Peyer's patch (tissue), 4 donors: Measurements from ENCODE around the gene CDK9. TPM values are rescaled to one million over a fixed set of nuclear protein-coding genes. Genes with fewer than 3 reads are reported as not detected.
"Not testable (repeated sequence)": the region's sequence is repeated elsewhere in the genome, so short reads cannot be mapped to it uniquely, and the experiment has no call there.

Source experiments
- DNase-seq, 3 donors: peaks; one replicate each; pipeline ENCODE4 v3.0.0-alpha.2; 2017 to 2019
- H3K27ac ChIP-seq, 4 donors: fragments of 200-600 bp; sonication (generic); one replicate each; pipeline ENCODE4 v1.5.1; 2016 to 2019
- H3K27me3 ChIP-seq, 2 donors: fragments of 200-600 bp; sonication (generic); one replicate each; pipeline ENCODE4 v1.5.1; 2019
- H3K36me3 ChIP-seq, 3 donors: fragments of 200-600 bp; sonication (generic); one replicate each; pipeline ENCODE4 v1.5.1; 2016 to 2019
- H3K4me1 ChIP-seq, 4 donors: fragments of 200-600 bp; sonication (generic); one replicate each; pipeline ENCODE4 v1.5.1; 2016 to 2019
- H3K4me3 ChIP-seq, 4 donors: fragments of 200-600 bp; sonication (generic); 1 replicate in 3 of 4; 2 replicates in 1 of 4; pipeline ENCODE4 v1.5.1; 2016 to 2019; ENCODE audit warnings: mild to moderate bottlenecking in 1 of 4
- H3K9me3 ChIP-seq, 4 donors: fragments of 200-600 bp; sonication (generic); one replicate each; pipeline ENCODE4 v1.5.1; 2016 to 2019; ENCODE audit warnings: mild to moderate bottlenecking in 1 of 4
- CTCF ChIP-seq, 6 experiments: fragments of 450-650 bp in 4 of 6; fragments of 200-600 bp in 2 of 6; sonication (generic) in 1 of 6; IDR thresholded peaks; one replicate each; pipeline ENCODE4 v1.5.1; 2017 to 2019; ENCODE audit warnings: antibody characterized with exemption in 6 of 6, mild to moderate bottlenecking in 3 of 6, moderate library complexity in 1 of 6
- POLR2A ChIP-seq, 2 donors: fragments of 450-650 bp; IDR thresholded peaks; one replicate each; pipeline ENCODE4 v1.5.1; 2017; ENCODE audit warnings: antibody characterized with exemption in 2 of 2, mild to moderate bottlenecking in 2 of 2, moderate library complexity in 2 of 2
- total RNA-seq, 4 donors: library from RNA; depleted of rRNA; stranded (reverse); fragments of >200 nt; gene quantifications; one replicate each; pipeline ENCODE4 v1.1.0, GENCODE V29; 2016

Gene CDK9
- total RNA-seq, 4 donors from 2014 or later: 53.6 to 116 (median 83.9) TPM

GRCh38 chr9:127753622-127754021, 32.2 kb upstream of the CDK9 start:
- Histone ChIP-seq H3K9me3 (no peaks in the 10 kb centered on the region), H3K36me3 (peaks cover 0 to 16% (median 0%) of the 10 kb centered on the region in 3 donors), H3K27me3 (peaks cover 0 to 18% of the 10 kb centered on the region in 2 donors), H3K27ac (no peak overlapping the region), H3K4me3 (no peak overlapping the region), H3K4me1 (peaks cover 0 to 5% (median 0%) of the 10 kb centered on the region in 4 donors)
- no peak for DNase-seq
- TF ChIP-seq POLR2A (IDR thresholded peaks at IDR 0.05) (no peak), CTCF (IDR thresholded peaks at IDR 0.05) (no peak)

- TF ChIP-seq POLR2A (IDR thresholded peaks at IDR 0.05): no peak
- no peak for TF ChIP-seq CTCF (IDR thresholded peaks at IDR 0.05)
- Histone ChIP-seq H3K9me3 (no peaks in the 10 kb centered on the region), H3K4me3 (no peak overlapping the region), H3K4me1 (peaks cover 0 to 5% (median 0%) of the 10 kb centered on the region in 4 donors), H3K27ac (no peak overlapping the region), H3K36me3 (peaks cover 0 to 10% (median 0%) of the 10 kb centered on the region in 3 donors), H3K27me3 (peaks cover 0 to 18% of the 10 kb centered on the region in 2 donors)
- no peak for DNase-seq
These were observed 31.5 kb upstream of the CDK9 start for GRCh38 chr9:127754099-127755060.

DNA sequence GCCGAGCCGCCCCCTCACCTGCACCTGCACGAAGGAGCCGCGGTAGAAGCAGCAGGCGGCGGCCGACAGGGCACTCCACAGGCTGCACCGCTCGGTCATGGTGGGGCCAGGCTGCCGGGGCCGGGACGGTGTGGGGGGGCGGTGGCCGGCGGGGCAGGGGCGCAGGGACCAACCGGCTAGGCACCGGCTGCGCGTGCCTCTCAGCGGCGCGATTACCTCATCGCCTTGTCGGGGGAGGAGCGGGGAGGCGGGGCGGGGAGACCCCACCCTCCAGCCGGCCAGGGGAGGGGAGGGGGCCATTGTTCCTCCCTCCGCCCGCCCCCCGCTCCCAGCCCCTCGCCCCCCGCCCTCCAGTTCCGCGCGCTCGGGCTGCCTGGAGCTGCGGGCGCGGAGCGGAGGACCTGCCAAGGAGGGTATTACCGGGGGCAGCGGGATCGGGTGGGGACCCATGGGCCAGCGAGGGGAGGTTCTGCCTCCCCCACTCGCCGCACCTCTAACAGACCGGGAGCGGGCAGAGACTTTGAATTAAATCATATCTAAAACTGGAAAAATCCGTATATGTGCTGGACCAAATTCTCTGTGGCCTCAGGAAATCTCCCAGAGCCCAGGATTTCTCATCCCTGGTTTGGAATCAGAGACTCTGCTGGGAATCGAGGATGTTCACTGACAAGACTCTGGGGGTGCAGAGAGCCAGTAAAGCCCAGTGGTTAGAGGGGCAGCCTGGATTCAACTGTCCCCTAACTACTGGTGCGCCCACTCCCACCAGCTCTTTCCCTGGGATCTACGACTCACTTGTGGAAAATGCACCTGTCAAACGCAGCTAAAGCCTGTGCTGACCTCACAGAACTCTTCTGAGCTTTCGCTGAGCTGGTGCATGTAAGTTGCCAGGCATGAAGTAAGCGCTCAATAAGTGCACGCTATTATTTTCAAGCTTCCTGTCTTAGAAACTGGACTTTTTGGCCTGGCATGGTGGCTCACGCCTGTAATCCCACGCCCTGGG, 30.5 kb upstream of the CDK9 start:
- Histone ChIP-seq H3K9me3 (no peaks in the 10 kb centered on the region), H3K27me3 (peaks cover 0 to 18% of the 10 kb centered on the region in 2 donors), H3K4me3 (no peak overlapping the region), H3K36me3 (peaks cover 0 to 6% (median 0%) of the 10 kb centered on the region in 3 donors), H3K27ac (no peak overlapping the region), H3K4me1 (peaks cover 0 to 5% (median 0%) of the 10 kb centered on the region in 4 donors)
- no peak for DNase-seq
- TF ChIP-seq POLR2A (IDR thresholded peaks at IDR 0.05): no peak
- no peak for TF ChIP-seq CTCF (IDR thresholded peaks at IDR 0.05)

GRCh38 chr9:127756233-127756632, 29.6 kb upstream of the CDK9 start:
- Histone ChIP-seq H3K4me3 (no peak overlapping the region), H3K36me3 (no peaks in the 10 kb centered on the region), H3K9me3 (no peaks in the 10 kb centered on the region), H3K4me1 (peaks cover 0 to 5% (median 0%) of the 10 kb centered on the region in 4 donors), H3K27me3 (peaks cover 0 to 18% of the 10 kb centered on the region in 2 donors), H3K27ac (no peak overlapping the region)
- TF ChIP-seq CTCF (IDR thresholded peaks at IDR 0.05) (no peak), POLR2A (IDR thresholded peaks at IDR 0.05) (no peak)
- DNase-seq: no peak

DNA sequence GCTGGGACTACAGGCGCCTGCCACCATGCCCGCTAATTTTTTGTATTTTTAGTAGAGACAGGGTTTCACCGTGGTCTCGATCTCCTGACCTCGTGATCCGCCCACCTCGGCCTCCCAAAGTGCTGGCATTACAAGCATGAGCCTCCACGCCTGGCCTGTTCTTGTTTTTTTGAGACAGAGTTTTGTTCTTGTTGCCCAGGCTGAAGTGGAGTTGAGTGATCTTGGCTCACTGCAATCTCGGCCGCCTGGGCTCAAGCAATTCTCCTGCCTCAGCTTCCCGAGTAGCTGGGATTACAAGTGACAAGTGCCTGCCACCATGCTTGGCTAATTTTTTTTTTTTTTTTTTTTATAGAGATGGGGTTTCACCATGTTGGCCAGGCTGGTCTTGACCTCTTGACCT, 29.1 kb upstream of the CDK9 start:
- not testable (repeated sequence) for H3K36me3 ChIP-seq, H3K9me3 ChIP-seq, H3K27ac ChIP-seq, H3K4me1 ChIP-seq, DNase-seq, H3K4me3 ChIP-seq
- peaks cover 0 to 18% of the 10 kb centered on the region in 2 donors for H3K27me3 ChIP-seq
